T-helper 2 cell (primary cell): ENCODE measurements around the gene C2orf92.
"Not testable (repeated sequence)": the region's sequence is repeated elsewhere in the genome, so short reads cannot be mapped to it uniquely, and the experiment has no call there.

Experiments
- DNase-seq, 5 experiments: peaks; one replicate each; pipeline versions ENCODE4 v3.0.0 to v3.0.0-alpha.2; 2012 to 2022
- total RNA-seq, 2 donors: gene quantifications; one replicate each; lab custom pipeline; 2026; lab: John Stamatoyannopoulos, UW

C2orf92 gene
- total RNA-seq = 11.0 to 15.9 reads per million in 2 donors

DNA sequence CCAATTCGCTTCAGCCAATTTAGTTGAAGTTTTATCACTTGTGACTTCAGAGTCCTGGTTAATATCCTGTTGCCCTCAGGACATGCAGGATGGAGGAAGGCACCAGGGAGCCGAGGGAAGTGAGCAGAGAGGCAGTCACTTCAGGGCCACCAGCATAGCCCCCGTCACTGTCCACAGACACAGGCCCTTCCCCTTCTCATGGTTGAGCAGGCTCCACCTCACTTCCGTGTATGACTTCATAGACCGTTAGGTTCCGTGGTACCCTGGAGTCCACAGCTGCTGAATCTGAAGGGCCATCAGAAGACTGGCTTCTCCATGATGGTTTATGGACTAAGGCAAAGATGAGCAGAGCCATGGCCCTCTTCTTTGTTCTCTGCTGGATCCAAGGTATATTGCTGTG lies at the start of gene C2orf92:
Gene C2orf92, plus strand, starts transcription at position 266 of the 400 bp plus-strand sequence. Its CDS starts 76 bp downstream, at position 342.
- no peak for DNase-seq

DNA sequence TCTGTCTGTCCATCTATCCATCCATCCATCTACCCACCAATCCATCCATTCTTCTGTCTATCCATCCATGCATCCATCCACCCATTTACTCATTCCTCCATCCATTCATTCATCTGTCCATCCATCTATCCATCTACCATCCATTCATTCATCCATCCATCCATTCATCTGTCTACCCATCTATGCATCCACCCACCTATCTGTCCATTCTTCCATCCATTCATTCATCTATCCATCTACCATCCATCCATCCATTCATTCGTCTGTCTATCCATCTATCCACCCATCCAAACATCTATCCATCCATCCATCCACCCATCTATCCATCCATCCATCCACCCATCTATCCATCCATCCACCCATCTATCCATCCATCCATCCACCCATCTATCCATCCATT lies 49.0 kb upstream of the C2orf92 start:
- not testable (repeated sequence) for DNase-seq

DNA sequence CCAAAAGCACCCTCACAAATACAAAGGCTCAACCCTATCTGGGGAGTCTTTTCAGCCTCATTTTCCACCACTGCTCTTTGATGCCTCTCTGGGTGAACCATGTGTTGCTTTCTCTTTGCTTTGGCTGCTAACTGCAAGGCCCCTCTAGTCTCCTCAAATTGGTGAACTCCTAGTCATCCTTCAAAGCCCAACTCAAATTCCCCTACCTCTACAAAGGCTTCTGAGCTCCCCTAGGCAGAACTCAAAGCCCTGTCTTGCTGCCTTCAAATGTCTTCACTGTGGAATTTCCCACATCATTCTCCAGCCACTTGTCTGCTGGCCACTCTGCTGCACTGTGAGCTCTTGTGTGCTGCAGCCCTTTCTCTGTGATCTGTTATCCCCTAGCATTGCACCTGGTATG lies 46.5 kb upstream of the C2orf92 start:
- not testable (repeated sequence) for DNase-seq

DNA sequence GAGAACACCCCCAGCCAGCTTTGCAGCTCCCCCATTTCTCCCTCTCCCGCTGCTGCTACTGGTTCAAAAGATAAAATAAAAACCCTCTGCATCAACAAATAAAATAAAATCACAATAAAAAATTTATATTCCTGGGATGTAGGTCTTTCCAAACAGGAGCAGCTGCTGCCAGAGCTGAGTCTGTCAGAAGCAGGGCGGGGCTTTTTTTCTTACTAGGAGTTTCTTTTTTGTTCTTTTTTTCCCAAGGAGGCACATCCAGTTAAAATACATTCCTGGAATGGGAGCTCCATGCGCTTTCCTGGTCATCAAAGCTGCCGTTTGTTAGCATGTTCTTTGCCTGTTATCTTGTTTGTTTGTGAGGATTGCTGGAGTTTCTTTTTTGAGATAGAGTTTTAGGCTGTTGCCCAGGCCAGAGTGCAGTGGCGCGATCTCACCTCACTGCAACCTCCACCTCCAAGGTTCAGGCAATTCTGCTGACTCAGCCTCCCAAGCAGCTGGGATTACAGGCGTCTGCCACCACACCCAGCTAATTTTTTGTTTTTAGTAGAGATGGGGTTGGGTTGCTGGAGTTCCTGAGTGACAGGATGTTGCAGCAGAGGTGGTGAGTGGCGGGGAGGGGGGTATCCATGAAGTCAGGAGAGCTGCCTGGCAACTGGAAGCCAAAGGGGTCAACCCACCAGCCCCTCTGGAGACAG lies 44.0 kb upstream of the C2orf92 start:
- not testable (repeated sequence) for DNase-seq

DNA sequence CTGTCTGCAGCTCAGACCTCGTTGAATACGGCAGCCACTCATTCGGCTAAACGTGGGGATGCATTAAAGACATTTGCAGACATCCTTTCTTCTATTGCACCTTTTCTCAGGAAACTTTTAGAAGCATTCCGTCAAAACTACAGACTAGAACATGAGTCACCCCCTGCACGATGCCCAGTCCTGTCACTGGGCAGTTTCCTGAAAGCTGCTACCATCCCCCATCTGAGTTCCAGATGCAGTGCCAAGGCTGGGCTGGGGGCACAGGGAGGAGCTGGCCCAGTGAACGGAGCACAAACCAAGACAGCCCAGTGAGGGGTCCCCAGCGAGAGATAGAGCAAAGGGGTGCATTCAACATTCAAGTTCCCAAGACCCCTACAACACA lies 43.5 kb upstream of the C2orf92 start:
- DNase-seq = not testable (repeated sequence)

GRCh38 chr2:97644023-97644717 lies 25.3 kb upstream of the C2orf92 start:
- DNase-seq = no peak

GRCh38 chr2:97645112-97645694 lies 24.3 kb upstream of the C2orf92 start:
- no peak for DNase-seq

GRCh38 chr2:97645695-97646629 lies 23.6 kb upstream of the C2orf92 start, which contains the start of gene COX5B:
COX5B (plus strand) TSS chr2:97646062; CDS start chr2:97646087, 25 bp downstream.
- peak; percentile 97 to 99 (median 98) for DNase-seq

DNA sequence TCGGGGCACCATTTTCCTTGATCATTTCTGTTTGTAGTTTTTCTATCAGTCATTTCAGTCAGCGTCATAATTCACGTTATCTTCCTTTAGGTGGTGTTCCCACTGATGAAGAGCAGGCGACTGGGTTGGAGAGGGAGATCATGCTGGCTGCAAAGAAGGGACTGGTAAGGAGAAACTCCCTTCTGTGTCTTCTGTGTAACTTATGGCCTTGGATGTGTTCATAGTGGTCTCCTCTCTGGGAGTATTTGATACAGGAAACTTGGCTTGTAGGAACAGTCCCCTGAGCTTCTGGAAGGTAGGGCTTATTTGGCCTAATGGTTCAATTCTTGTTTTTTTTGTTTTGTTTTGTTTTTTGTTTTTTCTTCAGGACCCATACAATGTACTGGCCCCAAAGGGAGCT lies 22.5 kb upstream of the C2orf92 start:
- DNase-seq = no peak

GRCh38 chr2:97651114-97651513 lies 18.4 kb upstream of the C2orf92 start:
- DNase-seq = no peak

GRCh38 chr2:97653473-97653872 lies 16.0 kb upstream of the C2orf92 start:
- no peak for DNase-seq

DNA sequence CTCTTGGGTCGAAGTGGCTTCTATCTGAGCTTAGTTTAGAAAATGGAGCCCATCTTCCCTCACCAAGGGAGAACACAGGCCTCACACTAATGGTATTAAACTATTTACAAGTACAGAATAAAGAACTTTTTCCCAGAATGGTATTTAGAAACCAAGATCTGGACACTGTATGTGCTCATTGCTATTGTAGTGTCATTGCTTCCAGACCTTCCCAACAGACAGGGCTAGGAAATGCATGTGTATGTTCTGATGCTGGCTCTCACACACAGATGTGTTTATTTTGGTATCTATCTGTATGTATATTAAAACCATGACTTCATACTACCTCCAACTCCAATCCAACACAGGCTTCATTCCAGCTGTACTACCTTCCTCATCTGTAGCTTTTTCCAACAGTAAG lies 15.6 kb upstream of the C2orf92 start:
- no peak for DNase-seq

DNA sequence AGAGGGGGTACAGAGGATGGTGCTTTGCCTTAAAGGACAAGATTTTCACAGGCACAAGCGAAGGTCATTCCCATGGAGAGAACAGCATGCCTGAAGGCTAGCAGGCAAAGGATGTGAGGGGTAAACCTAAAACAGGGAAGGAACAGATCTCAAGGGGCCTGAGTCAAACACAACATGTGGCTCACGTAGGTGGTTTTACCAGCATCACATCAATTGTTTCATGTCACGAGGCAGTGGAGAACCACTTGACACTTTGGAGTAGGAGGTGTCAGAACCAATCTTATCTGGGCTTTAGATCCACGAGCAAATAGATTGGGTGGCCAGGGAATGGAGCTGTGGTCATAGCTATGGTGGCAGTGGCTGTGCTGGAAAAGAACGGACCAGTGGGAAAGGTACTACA lies 15.2 kb upstream of the C2orf92 start:
- DNase-seq = no peak

DNA sequence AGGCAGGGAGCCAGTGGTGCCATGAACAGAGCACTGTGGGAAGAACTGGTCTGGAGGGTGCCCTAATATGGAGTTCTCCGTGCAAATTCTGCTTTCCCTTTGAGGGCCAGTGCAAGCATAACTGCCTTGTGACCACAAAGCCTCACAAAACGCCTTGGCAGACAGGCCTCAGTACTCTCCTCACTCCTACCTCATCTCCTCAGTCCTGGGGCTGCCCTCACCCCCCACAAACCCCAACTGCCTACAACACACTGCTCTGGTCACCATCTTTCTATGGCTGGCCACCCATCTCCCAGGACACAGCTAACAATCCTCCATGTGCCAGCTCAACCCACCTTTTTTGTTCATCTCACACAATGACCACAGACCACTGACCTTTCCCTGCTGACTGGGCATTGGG lies 14.7 kb upstream of the C2orf92 start:
- no peak for DNase-seq

- no peak for DNase-seq
Observed at GRCh38 chr2:97656129-97656755, 13.3 kb upstream of the C2orf92 start.

DNA sequence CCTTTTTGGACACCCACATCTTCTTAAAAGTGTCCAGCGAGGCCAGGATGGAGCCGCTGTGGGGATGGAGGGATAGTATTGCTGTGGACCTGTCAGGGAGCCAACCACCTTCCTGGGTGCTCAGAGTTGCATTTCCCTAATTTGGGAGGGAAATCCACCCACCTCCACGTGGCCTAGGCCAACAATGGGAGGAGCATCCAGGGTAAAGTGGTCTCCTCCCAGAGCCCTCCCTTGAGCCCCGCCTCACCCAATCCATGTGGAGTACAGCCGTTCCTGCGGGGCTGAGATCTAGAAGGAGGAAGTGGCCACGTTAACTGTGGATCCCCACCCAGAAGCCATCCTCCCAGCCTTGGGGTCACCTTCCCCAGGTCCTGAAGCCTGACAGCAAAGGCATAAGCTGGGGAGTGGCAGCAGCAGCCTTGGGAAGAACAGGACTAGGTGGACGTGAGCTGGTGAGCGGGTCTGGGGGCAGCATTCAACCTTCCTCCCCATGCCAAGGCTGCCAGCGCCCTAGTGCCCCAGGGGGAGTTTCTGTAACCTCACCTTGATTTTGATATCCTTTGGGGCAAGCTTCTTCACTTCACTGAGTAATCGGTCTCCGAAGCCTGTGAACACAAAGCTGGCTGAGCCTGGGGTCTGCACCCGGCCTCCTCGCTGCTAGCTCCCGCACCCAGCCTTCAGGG lies 12.5 kb upstream of the C2orf92 start:
- no peak for DNase-seq

DNA sequence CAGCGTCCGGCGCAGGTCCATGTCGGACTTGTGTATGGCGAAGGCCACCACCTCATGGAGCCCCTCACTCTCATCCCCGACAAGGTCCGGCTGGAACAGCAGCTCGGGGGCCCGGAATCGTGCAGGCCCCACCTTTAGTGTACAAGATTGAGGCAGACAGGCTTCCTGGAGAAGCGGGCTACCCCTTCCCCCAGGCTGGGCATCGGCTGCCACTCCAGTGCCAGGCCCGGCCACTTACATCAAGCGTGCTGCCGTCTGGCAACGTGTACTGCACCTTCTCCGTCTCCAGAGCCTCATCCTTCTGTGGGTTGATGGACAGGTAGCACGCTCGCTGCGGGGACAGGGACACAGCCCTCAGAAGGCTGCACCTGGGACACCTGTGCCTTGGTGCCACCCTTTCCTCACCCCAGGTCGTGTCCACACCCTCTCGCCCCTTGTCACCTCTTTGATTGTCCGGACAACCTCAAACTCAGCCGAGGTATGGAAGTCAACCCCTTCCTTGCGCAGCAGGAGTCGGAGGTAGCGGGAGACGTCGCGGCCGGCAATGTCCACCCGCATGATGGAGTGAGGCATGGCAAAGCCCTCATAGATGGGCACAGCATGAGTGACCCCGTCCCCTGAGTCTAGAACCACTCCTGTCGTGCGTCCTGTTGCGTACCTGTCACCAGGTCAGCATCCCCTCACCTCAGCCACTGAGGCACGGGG lies 11.4 kb upstream of the C2orf92 start:
- DNase-seq = no peak

DNA sequence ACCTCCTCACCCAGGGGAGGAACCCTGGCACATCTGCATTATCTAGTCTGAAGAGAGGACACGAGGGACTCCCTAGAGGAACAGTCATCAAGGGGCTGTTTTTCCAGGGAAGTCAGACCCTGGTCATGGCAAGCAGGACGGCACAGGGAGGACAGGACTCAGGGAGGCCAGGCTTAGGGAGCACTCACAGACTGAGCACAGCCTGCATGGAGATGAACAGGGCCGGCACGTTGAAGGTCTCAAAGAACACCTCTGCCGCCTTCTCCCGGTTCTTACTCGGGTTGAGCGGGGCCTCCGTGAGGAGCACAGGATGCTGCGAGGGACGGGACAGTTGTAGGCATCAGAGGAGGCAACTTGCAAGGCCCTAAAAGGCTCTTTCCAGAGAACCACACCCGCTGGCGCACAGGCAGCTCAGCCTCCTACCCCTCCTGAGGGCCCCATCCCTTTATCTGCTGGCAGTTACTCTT lies 10.8 kb upstream of the C2orf92 start:
- no peak for DNase-seq

GRCh38 chr2:97659256-97660043 lies 10.1 kb upstream of the C2orf92 start:
- DNase-seq = no peak
